T-helper 1 cell (primary cell): ENCODE data around the gene OCA2.
"Not testable (repeated sequence)": the region's sequence is repeated elsewhere in the genome, so short reads cannot be mapped to it uniquely, and the experiment has no call there.

Experiments used
- DNase-seq, 5 donors: peaks; one replicate each; pipeline ENCODE4 v3.0.0-alpha.2; 2012 to 2020

The OCA2 gene

GRCh38 chr15:27993996-27994780 is 104.9 kb downstream of the OCA2 start:
- DNase-seq, result no peak

GRCh38 chr15:27993544-27993943 is 105.6 kb downstream of the OCA2 start:
- DNase-seq, result no peak

- DNase-seq, result no peak
Observed at GRCh38 chr15:27990521-27991515, 108.3 kb downstream of the OCA2 start.

GRCh38 chr15:27989838-27990237 is 109.3 kb downstream of the OCA2 start:
- no peak for DNase-seq

GRCh38 chr15:27989427-27989826 is 109.7 kb downstream of the OCA2 start:
- no peak for DNase-seq

GRCh38 chr15:27985099-27985498 is 114.0 kb downstream of the OCA2 start:
- no peak for DNase-seq

- DNase-seq, result no peak
Observed at GRCh38 chr15:27983496-27983895, 115.6 kb downstream of the OCA2 start.

- no peak for DNase-seq
Observed at GRCh38 chr15:27977696-27978095, 121.4 kb downstream of the OCA2 start.

- no peak for DNase-seq
Observed at GRCh38 chr15:27973886-27974285, 125.2 kb downstream of the OCA2 start.

GRCh38 chr15:27970661-27971392 is 128.3 kb downstream of the OCA2 start:
- no peak for DNase-seq

- no peak for DNase-seq
Observed at GRCh38 chr15:27967541-27967940, 131.6 kb downstream of the OCA2 start.

GRCh38 chr15:27965546-27965945 is 133.6 kb downstream of the OCA2 start:
- no peak for DNase-seq

- DNase-seq, result no peak
Observed at GRCh38 chr15:27961801-27962200, 137.3 kb downstream of the OCA2 start.

- no peak for DNase-seq
Observed at GRCh38 chr15:27958911-27959578, 140.1 kb downstream of the OCA2 start.

- DNase-seq, result no peak
Observed at GRCh38 chr15:27956285-27956684, 142.8 kb downstream of the OCA2 start.

- no peak for DNase-seq
Observed at GRCh38 chr15:27955087-27955486, 144.0 kb downstream of the OCA2 start.

GRCh38 chr15:27952593-27952992 is 146.5 kb downstream of the OCA2 start:
- not testable (repeated sequence) for DNase-seq

GRCh38 chr15:27951191-27951890 is 147.8 kb downstream of the OCA2 start:
- DNase-seq, result no peak

GRCh38 chr15:27949089-27949488 is 150.0 kb downstream of the OCA2 start:
- DNase-seq, result no peak

- DNase-seq, result no peak
Observed at GRCh38 chr15:27939246-27939645, 159.9 kb downstream of the OCA2 start.

GRCh38 chr15:27937851-27938250 is 161.3 kb downstream of the OCA2 start:
- no peak for DNase-seq

- DNase-seq, result no peak
Observed at GRCh38 chr15:27936164-27936563, 163.0 kb downstream of the OCA2 start.
